Fibroblast of lung (primary cell): Measurements from ENCODE around the gene GAB1. TPM values are rescaled to one million over a fixed set of nuclear protein-coding genes. Genes with fewer than 3 reads are reported as not detected.

Source experiments
- DNase-seq, 2 donors: peaks; one replicate each; pipeline versions ENCODE4 v3.0.0 to v3.0.0-alpha.2; 2010; ENCODE audit warnings: low read depth in 2 of 2
- H2AFZ ChIP-seq: 2 replicates; pipeline ENCODE4 v1.5.1; 2012; ENCODE audit warnings: low read length, control low read depth, inconsistent platforms
- H3K27ac ChIP-seq: 2 replicates; pipeline ENCODE4 v1.5.1; 2011; ENCODE audit warnings: low read length, control low read depth; ENCODE audit not compliant: insufficient read depth
- H3K27me3 ChIP-seq: 2 replicates; pipeline ENCODE4 v1.5.1; 2011; ENCODE audit warnings: mild to moderate bottlenecking, low read length; ENCODE audit not compliant: control insufficient read depth, insufficient read depth
- H3K36me3 ChIP-seq: 2 replicates; pipeline ENCODE4 v1.5.1; 2011; ENCODE audit warnings: low read length; ENCODE audit not compliant: control insufficient read depth, insufficient read depth
- H3K4me1 ChIP-seq: 2 replicates; pipeline ENCODE4 v1.5.1; 2011; ENCODE audit warnings: low read length; ENCODE audit not compliant: control insufficient read depth, insufficient read depth; ENCODE audit errors: extremely low read depth
- H3K4me2 ChIP-seq: 2 replicates; pipeline ENCODE4 v1.5.1; 2011; ENCODE audit warnings: low read length, control low read depth; ENCODE audit not compliant: insufficient read depth; ENCODE audit errors: extremely low read depth
- H3K4me3 ChIP-seq, 4 experiments: fragments of 200-600 bp in 1 of 4; sonication (generic) in 1 of 4; replicated peaks in 1 of 4; 2 replicates each; pipeline ENCODE4 v1.5.1; 2011 to 2016; ENCODE audit warnings: low read length in 4 of 4, low read depth in 3 of 4, mild to moderate bottlenecking in 3 of 4, control low read depth in 2 of 4, inconsistent platforms in 1 of 4, mixed read lengths in 1 of 4; ENCODE audit not compliant: insufficient read depth in 1 of 4; ENCODE audit errors: control extremely low read depth in 1 of 4
- H3K79me2 ChIP-seq: 2 replicates; pipeline ENCODE4 v1.5.1; 2012; ENCODE audit warnings: mild to moderate bottlenecking, low read length, inconsistent platforms; ENCODE audit not compliant: control insufficient read depth, insufficient read depth
- H3K9ac ChIP-seq: 2 replicates; pipeline ENCODE4 v1.5.1; 2011; ENCODE audit warnings: mild to moderate bottlenecking, low read length, control low read depth; ENCODE audit not compliant: insufficient read depth
- H3K9me3 ChIP-seq: 2 replicates; pipeline ENCODE4 v1.5.1; 2012; ENCODE audit warnings: low read depth, low read length; ENCODE audit not compliant: control insufficient read depth, insufficient read depth
- H4K20me1 ChIP-seq: 2 replicates; pipeline ENCODE4 v1.5.1; 2011; ENCODE audit warnings: low read length; ENCODE audit not compliant: control insufficient read depth, insufficient read depth; ENCODE audit errors: extremely low read depth
- CTCF ChIP-seq, 2 donors: IDR thresholded peaks in 1 of 2; conservative IDR thresholded peaks in 1 of 2; 1 replicate in 1 of 2; 2 replicates in 1 of 2; pipeline ENCODE4 v1.5.1; 2011 to 2012; ENCODE audit warnings: low read length in 2 of 2, control low read depth in 1 of 2, inconsistent platforms in 1 of 2, low read depth in 1 of 2, mild to moderate bottlenecking in 1 of 2
- EZH2 ChIP-seq: IDR thresholded peaks from 2 replicates; pipeline ENCODE4 v1.5.1; 2012; ENCODE audit warnings: low read length, control low read depth, mild to moderate bottlenecking; ENCODE audit errors: missing control alignments
- polyA plus RNA-seq, 2 donors: library from polyadenylated mRNA; depleted of rRNA in 1 of 2; stranded (reverse) in 1 of 2; unstranded in 1 of 2; fragments of >200 nt; gene quantifications; 2 replicates each; pipeline ENCODE4 v1.2.1, GENCODE V29; 2011 to 2012; ENCODE audit warnings: missing spikeins in 1 of 2
- total RNA-seq: library from RNA; depleted of rRNA; stranded (reverse); fragments of >200 nt; gene quantifications from 2 replicates; pipeline ENCODE4 v1.2.1, GENCODE V29; 2014

Gene GAB1
- total and polyA plus RNA-seq, 2 donors (not counting 1 experiment from before 2014, with no cell fraction given), result 10.6 to 18.0 TPM

- DNase-seq, result no peak
- Histone ChIP-seq H3K79me2 (no peaks in the 10 kb centered on the region), H2AFZ (no peak overlapping the region), H3K4me3 (no peak overlapping the region), H3K27ac (no peak overlapping the region), H3K9me3 (no peaks in the 10 kb centered on the region), H3K4me2 (no peak overlapping the region), H3K36me3 (peaks cover 5% of the 10 kb centered on the region), H4K20me1 (no peaks in the 10 kb centered on the region), H3K4me1 (no peaks in the 10 kb centered on the region), H3K27me3 (no peaks in the 10 kb centered on the region), H3K9ac (no peak overlapping the region)
- TF ChIP-seq CTCF (conservative IDR thresholded peaks at IDR 0.05 in 1 of 2, IDR thresholded peaks at IDR 0.05 in 1 of 2; ENCODE audit: low read depth in 1 of 2, low read length in 2 of 2) (no peak), EZH2 (no peak)
Observed at GRCh38 chr4:143437476-143437875, 100.8 kb downstream of the GAB1 start.

DNA sequence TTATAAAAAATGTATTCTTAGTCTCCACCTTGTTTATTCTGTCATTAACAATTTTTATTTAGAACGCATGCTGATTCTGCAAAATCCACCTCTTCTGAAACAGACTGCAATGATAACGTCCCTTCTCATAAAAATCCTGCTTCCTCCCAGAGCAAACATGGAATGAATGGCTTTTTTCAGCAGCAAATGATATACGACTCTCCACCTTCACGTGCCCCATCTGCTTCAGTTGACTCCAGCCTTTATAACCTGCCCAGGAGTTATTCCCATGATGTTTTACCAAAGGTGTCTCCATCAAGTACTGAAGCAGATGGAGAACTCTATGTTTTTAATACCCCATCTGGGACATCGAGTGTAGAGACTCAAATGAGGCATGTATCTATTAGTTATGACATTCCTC is 101.3 kb downstream of the GAB1 start:
- no peak overlapping the region for H3K4me2 ChIP-seq
- H3K27me3 ChIP-seq, result no peaks in the 10 kb centered on the region
- H3K4me3 ChIP-seq, result no peak overlapping the region
- no peak for DNase-seq
- no peak overlapping the region for H2AFZ ChIP-seq
- H3K36me3 ChIP-seq, result peaks cover 5% of the 10 kb centered on the region
- no peaks in the 10 kb centered on the region for H3K4me1 ChIP-seq
- H3K27ac ChIP-seq, result no peak overlapping the region
- no peak overlapping the region for H3K9ac ChIP-seq
- TF ChIP-seq CTCF (conservative IDR thresholded peaks at IDR 0.05 in 1 of 2, IDR thresholded peaks at IDR 0.05 in 1 of 2; ENCODE audit: low read depth in 1 of 2, low read length in 2 of 2), result no peak
- TF ChIP-seq EZH2, result no peak
- H4K20me1 ChIP-seq, result no peaks in the 10 kb centered on the region
- no peaks in the 10 kb centered on the region for H3K9me3 ChIP-seq
- no peaks in the 10 kb centered on the region for H3K79me2 ChIP-seq

- Histone ChIP-seq H4K20me1 (no peaks in the 10 kb centered on the region), H2AFZ (no peak overlapping the region), H3K27ac (no peak overlapping the region), H3K9ac (no peak overlapping the region), H3K36me3 (peaks cover 5% of the 10 kb centered on the region), H3K4me2 (no peak overlapping the region), H3K79me2 (no peaks in the 10 kb centered on the region), H3K27me3 (no peaks in the 10 kb centered on the region), H3K9me3 (no peaks in the 10 kb centered on the region), H3K4me3 (no peak overlapping the region), H3K4me1 (no peaks in the 10 kb centered on the region)
- TF ChIP-seq CTCF (conservative IDR thresholded peaks at IDR 0.05 in 1 of 2, IDR thresholded peaks at IDR 0.05 in 1 of 2; ENCODE audit: low read depth in 1 of 2, low read length in 2 of 2) (no peak), EZH2 (no peak)
- no peak for DNase-seq
Observed at GRCh38 chr4:143438710-143439109, 102.0 kb downstream of the GAB1 start.
